CD1c-positive myeloid dendritic cell (primary cell): Measurements from ENCODE around the gene TRAPPC1.

Experiments
- DNase-seq: peaks from one replicate; pipeline ENCODE4 v3.0.0-alpha.2; 2016; ENCODE audit errors: extremely low spot score

The TRAPPC1 gene

DNA sequence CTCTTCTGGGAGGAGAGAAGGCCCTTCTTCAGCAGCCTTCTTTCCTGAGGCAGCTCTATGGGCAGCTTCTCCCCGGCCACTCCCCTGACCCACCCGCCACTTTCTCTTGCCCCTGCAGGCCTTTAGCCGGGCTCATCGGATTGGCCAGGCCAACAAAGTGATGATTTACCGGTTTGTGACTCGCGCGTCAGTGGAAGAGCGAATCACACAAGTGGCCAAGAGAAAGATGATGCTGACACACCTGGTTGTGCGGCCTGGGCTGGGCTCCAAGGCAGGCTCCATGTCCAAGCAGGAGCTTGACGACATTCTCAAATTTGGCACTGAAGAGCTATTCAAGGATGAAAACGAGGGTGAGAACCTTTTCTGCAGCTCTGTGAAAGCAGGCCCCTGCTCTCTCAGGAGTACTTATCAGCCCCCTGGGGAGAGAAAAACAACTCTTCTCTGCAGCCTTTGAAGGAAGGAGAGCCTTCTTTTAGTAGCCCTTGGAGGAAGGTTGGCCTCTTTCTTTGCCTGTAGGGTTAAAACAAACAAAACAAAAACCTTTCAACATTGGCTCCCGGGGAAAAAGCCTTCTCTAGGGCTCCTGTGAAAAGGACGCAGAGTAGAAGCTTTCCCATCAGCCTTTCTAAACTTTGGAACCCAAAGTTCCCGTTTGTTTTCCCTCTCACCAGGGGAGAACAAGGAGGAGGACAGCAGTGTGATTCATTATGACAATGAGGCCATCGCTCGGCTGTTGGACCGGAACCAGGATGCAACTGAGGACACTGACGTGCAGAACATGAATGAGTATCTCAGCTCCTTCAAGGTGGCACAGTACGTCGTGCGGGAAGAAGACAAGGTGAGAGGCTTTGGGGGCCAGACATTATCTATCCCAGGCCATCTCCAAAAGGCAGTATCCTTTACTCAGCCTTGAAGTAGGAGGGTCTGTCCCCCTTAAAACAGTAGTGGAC is 28.3 kb downstream of the TRAPPC1 start:
- no peak for DNase-seq

DNA sequence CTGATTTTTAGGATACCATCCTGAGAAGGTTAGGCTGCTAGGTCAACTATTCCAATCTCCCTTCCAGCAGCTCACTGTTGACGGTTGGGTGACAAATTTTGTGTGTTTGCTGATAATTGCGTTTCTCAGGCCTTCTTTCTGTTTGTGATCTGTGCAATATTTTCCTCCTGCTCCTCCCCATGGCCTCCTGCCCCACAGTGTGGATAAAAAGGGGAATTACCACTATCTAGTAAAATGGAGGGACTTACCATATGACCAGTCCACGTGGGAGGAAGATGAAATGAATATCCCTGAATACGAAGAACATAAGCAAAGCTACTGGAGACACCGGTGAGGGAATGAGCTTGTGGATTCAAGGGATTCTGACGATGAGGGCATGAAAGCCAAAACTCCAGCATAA is 34.0 kb downstream of the TRAPPC1 start:
- peak; percentile 80 for DNase-seq

DNA sequence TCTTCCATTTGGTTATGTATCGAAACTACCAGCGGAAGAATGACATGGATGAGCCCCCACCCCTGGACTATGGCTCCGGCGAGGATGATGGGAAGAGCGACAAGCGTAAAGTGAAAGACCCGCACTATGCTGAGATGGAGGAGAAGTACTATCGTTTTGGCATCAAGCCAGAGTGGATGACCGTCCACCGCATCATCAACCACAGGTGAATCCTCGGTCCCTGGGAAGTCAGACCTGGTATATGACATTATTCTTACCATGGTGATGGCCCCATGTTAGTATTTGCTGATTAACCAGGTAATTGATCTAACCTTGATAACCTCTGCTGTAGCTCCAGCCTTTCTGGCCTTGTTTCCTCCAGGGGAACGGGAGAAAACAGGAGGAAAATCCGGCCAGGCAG is 34.7 kb downstream of the TRAPPC1 start:
- DNase-seq, result no peak

DNA sequence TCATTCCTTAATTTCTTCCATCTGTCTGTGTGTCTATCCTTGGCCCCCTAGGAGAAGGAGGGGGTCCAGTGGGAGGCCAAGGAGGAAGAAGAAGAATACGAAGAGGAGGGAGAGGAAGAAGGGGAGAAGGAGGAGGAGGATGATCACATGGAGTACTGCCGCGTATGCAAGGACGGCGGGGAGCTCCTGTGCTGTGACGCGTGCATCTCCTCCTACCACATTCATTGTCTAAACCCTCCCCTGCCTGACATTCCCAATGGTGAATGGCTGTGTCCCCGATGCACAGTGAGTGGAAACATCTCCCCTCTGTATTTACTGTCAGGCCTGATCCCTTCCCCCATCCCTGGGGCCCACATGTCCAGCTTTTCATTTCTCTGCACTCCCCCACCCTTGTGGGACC is 36.9 kb downstream of the TRAPPC1 start:
- no peak for DNase-seq

DNA sequence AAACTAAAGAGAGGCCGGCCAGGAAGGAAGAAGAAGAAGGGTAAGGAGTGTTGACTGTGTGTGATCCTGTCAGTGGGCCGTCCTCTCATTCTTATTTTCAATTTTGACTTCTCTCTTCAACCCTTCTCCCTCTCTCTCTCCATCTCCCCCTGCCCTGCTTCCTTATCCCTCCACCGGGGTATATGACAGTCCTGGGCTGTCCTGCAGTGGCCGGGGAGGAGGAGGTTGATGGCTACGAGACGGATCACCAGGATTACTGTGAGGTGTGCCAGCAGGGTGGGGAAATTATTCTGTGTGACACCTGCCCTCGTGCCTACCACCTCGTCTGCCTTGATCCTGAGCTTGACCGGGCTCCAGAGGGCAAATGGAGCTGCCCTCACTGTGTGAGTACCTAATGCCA is 37.5 kb downstream of the TRAPPC1 start:
- no peak for DNase-seq

DNA sequence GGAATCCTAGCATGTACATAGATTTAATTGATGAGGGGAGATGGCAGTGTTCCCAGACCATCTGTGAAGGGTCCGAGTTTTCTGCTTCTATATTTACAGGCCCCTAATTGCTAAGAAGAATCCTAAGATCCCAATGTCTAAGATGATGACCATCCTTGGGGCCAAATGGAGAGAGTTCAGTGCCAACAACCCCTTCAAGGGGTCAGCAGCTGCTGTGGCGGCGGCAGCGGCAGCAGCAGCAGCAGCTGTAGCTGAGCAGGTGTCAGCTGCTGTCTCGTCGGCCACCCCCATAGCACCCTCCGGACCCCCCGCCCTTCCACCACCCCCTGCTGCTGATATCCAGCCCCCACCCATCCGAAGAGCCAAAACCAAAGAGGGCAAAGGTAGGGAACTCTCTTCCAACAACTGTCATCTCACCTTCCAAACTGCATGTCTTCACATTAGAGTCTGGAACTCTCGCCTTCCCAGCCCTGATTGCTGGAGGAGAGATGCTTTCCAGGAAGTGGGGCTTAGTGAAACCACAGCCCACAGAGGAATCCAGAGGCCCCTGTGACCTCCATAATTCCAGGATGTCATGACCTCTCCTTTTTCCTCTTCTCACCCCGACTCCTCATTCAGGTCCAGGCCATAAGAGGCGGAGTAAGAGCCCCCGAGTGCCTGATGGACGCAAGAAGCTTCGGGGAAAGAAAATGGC is 38.4 kb downstream of the TRAPPC1 start:
- DNase-seq, result no peak

DNA sequence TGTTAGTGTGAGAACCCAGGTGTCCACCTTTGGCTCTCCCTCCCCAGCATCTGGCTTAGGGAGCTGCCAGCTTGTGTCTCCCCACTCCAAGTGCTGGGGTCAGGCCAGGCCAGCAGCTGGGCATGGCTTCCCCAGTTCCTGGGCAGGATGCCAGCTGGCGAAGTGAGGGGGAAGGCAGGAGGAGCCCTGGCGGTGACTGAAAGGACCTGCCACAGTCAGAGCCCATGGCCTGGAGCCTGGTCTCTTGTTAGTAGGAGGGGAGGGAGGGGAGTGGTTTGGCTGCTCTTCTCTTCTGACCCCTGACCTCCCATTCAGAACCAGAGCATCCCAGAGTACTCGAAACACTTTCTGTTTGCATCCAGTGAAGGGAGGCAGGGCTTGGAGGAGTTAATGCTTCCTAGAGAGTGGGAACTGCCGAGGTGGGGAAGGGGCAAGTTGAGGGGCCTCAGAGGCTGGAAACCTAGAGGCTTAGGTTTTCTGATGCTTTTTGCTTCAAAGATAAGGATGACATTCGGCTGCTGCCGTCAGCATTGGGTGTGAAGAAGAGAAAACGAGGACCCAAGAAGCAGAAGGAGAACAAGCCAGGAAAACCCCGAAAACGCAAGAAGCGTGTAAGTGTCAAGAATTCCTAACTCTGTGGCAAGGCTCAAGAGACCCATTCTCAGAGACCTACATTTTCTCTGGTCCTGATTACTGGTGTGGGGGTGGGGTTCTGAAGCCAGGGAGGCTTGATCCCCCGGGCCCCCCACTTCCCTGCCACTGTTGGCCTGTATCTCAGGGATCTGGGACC is 42.4 kb downstream of the TRAPPC1 start:
- DNase-seq, result peak; percentile 91

DNA sequence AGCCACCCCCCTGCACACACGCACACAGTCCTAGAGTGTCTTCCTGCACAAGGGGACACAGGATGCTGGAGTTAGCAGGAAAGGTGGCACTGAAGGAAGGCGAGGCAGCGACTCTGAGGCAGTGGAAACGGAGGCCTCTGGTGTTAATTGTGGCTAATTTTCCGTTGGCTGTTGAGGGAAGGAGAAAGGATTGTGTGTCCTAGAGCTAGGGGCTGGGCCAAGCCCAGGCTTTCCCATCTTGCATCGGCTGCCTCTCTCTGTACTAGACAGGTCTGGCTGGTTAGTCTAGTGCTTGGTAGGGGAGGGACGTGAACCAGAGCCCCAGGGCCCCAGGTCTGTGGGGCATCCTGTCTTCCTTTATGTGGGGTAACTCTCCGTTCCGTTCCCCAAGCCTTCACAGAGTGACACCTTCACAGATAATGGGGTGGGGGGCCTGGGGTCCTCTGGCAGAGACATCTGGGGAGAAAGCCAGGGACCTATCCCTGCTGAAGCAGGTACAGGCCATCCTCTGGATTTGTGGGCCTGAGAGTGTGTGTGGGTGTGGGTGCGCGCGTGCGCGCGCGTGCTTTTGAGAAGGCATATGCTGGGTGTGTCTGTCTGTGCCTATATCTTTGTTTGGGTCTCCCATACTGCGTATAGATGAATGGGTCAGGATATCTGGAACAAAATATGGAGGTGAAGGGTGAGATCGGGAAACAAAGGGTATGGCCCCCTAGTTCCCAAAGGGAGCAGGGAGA is 43.4 kb downstream of the TRAPPC1 start, which contains the start of gene CHD3:
Gene CHD3 (plus strand): TSS at position 606 of the 737 bp plus-strand sequence. CDS start 212 bp downstream, outside the sequence.
- DNase-seq, result peak; percentile 21

DNA sequence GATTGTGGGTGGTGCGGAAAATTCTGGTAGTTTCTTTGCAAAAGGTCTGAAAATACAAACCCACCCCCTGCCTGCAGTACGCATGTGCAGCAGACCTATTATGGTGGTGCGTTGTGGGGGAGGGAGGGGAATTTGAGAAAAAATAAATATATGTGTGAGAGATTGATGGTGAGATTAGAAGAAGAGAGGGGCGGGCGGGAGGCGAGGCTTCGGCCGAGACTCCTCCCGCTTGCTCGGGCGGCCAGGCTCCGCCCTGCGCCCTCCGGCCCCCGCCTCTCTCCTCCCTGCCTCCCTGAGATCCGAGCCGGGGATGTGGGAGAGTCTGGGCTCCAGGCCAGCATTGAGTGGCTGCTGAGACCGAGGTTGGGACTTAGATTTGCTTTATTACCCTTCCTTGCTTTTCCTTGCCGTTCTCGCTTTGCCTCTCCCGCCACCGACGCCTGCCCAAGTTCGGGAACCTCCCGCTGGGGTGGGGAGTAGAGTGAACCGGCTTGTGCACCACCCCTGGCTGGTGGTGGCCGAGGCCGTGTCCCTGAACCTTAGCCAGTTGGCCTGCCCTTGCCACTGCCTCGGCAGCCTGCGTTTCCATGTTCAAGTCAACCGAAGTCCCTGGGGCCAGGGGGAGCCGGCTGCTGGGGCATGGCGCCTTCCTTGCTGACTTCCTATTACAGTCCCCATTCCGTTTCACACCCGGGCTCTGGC is 44.1 kb downstream of the TRAPPC1 start:
- DNase-seq, result peak; percentile 82

DNA sequence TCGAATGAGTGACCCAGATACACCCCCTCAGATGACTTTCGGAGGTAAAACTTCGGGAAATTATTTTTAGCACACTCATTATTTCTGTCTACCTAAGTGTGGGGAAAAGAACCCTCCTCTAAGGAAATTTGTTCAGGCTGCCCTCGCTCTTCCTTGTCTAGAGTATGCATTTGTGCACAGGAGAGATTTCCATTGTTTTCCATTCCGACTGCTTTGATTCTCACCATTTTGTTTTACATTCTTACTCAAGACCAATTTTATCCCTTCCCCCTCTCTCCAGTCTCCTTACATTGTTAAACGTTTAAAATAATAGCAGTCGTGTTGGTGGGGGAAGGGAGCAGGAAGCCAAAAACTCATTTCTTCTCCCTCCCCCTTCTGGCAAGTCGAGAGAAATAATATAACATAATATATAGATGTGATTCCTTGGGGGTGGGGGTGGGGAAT is 44.7 kb downstream of the TRAPPC1 start:
- DNase-seq, result no peak

DNA sequence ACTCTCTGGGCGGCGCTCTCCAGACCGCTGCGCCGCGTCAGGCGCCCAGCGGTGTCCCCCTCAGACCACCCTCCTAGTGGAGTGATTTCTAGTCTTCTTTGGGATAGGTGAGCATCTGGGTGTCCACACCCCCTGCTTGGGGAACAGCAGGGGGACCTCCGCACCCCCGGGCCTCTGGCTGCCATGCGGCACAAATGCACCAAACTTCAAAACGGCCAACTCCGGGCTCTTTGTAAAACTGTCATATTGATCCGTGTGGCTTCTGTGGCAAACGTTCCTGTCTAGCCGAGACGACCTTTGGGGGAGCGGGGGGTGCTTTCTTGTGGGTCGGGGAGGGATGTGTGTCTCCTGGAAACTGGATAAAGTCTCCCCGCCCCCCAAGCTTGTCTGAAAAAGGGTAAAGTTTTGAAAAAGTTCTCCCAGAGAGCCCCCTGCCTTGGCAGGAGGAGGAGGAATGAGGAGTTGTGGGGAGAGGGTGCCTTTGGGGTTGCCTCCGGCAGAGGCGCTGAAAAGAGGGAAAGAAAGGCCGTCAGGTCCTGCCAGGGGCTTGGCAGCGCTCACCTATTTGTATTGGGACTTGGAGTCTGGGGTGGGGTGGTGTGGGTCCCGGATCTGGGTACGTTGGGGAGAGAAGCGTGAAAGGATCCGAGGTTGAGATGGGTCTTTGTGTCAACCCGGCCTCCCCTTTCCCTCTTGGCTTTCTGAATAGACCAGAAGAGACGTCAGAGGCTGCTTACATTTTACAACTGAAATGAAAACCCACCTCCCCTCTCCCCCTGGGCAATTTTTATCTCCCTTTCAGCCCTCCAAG is 45.3 kb downstream of the TRAPPC1 start:
- DNase-seq, result peak; percentile 32

DNA sequence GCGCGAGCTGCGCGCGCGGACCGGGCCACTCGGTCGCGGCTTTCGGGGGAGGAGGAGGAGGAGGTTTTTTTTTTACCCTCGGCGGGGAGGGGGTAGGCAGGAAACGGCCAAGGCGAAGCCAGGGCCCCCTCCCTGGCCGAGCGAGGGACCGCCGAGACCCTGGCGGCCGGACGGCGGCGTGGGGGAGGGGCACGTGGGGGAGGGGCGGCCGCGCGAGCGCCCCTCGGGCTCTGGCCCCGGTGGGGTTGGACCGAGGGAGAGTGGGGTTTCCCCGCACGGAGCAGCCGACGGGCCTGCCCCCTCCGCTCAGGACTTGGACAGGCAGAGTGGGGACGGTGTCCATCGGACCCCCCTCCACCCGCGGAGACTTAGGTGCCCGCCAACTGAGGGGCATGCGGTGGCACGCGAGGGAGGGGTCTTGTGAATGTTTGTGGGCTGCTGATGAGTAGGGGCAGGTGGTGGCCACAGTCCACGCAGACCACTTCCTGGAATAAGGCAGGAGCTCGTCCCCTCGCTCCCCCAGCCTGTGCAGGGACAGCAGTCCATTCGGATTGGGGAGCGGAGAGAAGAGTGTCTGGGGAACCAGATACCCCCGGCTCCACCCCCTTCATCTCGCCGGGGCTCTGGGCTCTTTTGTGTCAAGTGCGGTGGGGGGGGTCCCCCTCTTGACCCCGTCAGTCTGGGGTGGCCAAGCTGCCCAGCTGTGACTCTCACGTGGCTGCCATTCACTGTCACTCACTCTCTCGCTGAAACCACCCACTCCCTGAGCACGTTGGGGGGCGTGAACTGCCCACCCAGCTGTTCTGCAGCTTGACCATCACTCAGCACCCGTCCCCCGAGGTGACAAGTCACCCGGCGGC is 46.1 kb downstream of the TRAPPC1 start:
- DNase-seq, result peak; percentile 40

DNA sequence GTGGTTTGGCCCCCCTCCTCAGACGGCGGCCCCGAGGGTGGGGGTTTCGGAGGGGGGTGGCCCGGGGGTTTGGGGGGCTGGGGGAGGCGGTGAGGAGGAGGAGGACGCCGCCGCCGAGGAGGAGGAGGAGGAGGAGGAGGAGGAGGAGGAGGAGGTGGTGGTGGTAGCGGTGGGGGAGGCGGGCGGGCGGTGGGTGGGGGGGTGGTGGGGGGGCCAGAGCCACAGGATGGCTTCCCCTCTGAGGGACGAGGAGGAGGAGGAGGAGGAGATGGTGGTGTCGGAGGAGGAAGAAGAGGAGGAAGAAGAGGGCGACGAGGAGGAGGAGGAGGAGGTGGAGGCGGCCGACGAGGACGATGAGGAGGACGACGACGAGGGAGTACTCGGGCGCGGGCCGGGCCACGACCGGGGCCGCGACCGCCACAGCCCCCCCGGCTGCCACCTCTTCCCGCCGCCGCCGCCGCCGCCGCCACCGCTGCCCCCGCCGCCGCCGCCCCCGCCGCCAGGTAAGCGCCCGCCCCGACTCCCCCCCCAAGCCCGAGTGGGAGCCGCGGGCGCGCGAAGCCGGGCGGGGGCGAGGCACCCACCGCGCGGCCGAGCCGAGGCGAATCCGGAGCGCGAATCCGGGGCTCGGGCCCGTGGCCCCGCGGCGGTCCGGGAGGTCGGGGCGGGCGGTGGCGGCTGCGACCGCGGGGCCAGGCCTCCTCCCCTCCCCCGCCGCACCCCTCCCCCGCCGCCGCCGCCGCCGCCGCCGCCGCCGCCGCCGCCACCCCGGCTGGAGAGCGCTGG is 47.0 kb downstream of the TRAPPC1 start:
- DNase-seq, result no peak

DNA sequence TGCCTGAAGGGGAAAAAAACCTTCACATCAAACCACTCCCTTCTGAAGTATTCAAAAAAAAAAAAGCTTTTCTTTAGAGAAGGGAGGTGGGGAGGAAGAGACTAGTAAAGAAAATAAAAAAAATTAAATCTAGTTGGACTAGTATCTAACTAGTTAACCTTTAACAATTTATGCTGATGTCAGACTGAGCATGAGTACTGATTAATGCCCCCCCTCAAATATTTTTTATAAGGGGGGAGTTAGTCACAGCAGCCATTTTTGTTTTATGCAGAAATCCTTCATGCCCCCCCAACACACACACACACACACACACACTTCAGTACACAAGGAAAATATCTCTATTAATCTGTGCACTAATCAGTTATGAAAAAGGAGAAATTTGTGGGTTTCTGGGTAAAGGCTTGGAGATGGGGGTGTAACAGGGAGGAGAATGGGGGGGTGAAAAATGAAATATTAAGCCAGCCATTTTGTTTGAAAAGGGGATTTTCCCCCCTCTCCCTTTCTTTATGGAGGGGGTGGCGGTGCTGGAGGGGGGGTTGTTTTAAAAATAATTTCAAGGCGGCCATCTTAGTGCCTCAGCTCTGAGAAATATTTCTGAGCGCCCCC is 47.9 kb downstream of the TRAPPC1 start:
- DNase-seq, result peak; percentile 17

DNA sequence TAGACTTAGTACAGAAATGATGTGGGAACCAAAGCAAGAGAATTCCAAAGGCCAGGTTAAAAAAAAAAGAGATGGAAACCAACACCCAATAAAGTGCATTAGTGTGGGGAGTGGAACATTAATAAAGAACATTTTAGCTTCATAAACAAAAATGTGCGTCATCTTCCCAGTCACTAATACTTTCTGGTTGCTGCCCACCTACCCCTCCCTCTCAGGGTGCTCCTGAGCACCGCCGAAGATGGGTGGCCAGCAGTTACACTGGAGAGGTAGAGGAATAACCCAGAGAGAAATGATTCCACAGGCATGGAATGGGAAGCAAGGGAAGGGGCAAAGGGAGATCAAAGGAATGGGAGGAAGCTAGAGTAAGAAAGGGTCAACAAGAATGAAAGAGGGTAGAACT is 49.1 kb downstream of the TRAPPC1 start:
- DNase-seq, result no peak

DNA sequence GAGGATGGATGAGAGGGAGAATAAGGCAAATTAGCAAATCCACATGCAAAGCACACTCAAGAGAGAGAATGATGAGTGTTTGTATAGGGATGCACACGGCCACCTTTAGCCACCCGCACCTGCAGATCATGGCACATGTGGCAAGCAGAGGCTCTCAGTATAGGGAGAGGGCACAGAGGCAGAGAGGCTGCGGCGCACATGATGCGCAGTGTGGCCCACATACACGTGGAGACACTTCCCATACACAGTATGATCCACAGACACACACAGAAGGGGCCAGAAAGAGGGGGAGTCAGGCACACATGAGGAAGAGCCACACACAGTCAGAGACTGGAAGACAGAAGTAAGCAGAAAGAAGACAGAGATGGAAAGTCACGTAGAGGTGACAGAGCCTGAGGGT is 49.7 kb downstream of the TRAPPC1 start:
- DNase-seq, result peak; percentile 13

DNA sequence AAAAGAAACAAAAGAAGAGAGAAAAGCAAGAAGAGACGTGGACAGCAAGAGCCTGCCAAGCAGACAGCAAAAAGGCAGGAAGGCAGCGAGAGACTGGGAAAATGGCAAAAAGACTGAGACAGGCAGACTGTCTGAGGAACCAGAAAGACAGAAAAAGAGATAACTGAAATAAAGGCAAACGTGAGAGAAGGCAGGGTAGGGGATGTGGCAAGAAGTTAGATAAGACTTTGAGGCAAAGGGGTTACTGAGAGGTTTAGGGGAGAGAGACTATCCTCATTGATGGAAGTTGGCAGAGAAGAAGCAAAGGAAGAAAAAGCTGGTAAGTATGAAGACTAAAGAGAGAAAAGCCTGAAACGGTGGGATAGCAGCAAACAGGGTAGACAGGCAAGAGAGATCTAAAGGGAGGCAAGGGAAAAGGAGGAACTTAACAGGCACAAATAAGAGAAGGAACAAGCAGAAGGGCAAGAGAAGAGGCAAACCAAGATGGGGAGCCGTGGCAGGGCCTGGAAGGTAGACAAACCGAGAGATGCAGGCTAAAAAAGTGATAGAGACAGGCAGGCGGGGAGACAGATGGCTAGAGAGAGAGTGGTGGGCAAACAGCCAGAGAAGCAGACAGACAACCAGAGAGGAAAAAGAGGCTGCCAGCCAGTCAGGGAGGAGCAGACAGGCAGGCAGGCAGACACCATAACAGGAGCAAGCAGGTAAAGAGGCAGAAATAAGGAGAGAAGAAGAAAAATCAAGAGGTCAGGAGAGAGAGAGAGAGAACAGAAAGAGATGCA is 50.3 kb downstream of the TRAPPC1 start:
- no peak for DNase-seq
